ENCODE measurements around the gene MDM1.

DNA sequence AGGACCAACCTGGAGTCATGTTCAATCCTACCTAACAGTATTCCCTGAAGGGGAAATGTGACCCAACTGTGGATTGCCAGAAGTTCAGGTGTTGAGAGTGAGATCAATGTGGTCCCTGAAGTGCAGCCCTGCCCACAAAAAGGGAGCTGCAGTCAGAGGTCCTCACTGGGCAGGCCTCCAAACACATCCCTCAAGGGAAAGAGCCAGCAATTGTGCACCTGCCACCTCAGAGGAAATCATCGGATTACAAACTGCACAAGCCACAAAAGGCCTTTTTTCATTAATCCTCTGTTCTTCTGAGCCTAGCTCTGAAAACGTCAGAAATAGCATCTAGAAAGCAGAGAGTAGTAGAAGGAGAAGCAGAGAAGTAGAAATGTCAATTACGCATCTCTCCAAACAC, 10.8 kb upstream of the MDM1 start:
- TF ChIP-seq, protein P1, sequence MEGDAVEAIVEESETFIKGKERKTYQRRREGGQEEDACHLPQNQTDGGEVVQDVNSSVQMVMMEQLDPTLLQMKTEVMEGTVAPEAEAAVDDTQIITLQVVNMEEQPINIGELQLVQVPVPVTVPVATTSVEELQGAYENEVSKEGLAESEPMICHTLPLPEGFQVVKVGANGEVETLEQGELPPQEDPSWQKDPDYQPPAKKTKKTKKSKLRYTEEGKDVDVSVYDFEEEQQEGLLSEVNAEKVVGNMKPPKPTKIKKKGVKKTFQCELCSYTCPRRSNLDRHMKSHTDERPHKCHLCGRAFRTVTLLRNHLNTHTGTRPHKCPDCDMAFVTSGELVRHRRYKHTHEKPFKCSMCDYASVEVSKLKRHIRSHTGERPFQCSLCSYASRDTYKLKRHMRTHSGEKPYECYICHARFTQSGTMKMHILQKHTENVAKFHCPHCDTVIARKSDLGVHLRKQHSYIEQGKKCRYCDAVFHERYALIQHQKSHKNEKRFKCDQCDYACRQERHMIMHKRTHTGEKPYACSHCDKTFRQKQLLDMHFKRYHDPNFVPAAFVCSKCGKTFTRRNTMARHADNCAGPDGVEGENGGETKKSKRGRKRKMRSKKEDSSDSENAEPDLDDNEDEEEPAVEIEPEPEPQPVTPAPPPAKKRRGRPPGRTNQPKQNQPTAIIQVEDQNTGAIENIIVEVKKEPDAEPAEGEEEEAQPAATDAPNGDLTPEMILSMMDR (IDR thresholded peaks at IDR 0.05), result no peak
- no peak for TF ChIP-seq POLR2AphosphoS5 (IDR thresholded peaks at IDR 0.05)

Data from upper lobe of left lung (tissue), 4 donors.